K562 (cell line): ENCODE measurements around the gene ANO1. TPM values are rescaled to one million over a fixed set of nuclear protein-coding genes. Genes with fewer than 3 reads are reported as not detected.

Experiments
- ATAC-seq: fragments of 200-7000 bp; cut with Tn5 transposase; 3 replicates; pipeline ENCODE4 v1.9.1; 2020; ENCODE audit warnings: moderate library complexity
- BruUV-seq: library from RNA; stranded (reverse); fragments of 400-500 nt; replicated peaks from 2 replicates; lab custom pipeline; 2021; lab: Mats Ljungman, UMichigan
- CTCF ChIA-PET: fragments of 300-600 bp; formaldehyde crosslinking; extraction: SDS; loops from one replicate; lab custom pipeline; 2021; ENCODE audit warnings: low intra/inter-chr PET ratio; lab: Yijun Ruan, JAX
- POLR2A ChIA-PET: fragments of 300-600, 350-650 bp; sonication (Branson Sonifier 250); formaldehyde crosslinking; extraction: SDS; loops from one replicate; lab custom pipeline; 2021; ENCODE audit warnings: antibody characterized with exemption, inconsistent platforms; lab: Yijun Ruan, JAX
- DNase-seq, 4 experiments: peaks; one replicate each; pipeline versions ENCODE4 v3.0.0 to v3.0.0-alpha.2; 2011 to 2018; ENCODE audit warnings: low spot score in 3 of 4, mixed read lengths in 3 of 4; ENCODE audit errors: extremely low read depth in 1 of 4
- FAIRE-seq: peaks from 2 replicates; lab custom pipeline; 2011; peaks lifted over from hg19 to GRCh38; lab: Jason Lieb, UNC
- H2AFZ ChIP-seq: 2 replicates; pipeline ENCODE4 v1.6.0; 2011; ENCODE audit warnings: low read depth, low read length, control low read depth, inconsistent platforms
- H3K27ac ChIP-seq: fragments of 200-600 bp; 3 replicates; pipeline ENCODE4 v1.8.0; 2011; ENCODE audit warnings: low read depth, mild to moderate bottlenecking, control low read depth, inconsistent platforms, low read length, moderate library complexity, mixed read lengths; ENCODE audit errors: extremely low read depth
- H3K27me3 ChIP-seq, 2 experiments: fragments of 300-600 bp in 1 of 2; 2 replicates in 1 of 2; 3 replicates in 1 of 2; pipeline versions ENCODE4 v1.6.0 to v1.8.0; 2011; ENCODE audit warnings: inconsistent platforms in 2 of 2, low read length in 2 of 2, mild to moderate bottlenecking in 1 of 2, mixed read lengths in 1 of 2, moderate library complexity in 1 of 2; ENCODE audit not compliant: control insufficient read depth in 2 of 2, insufficient read depth in 2 of 2
- H3K36me3 ChIP-seq: fragments of 300-600 bp; 3 replicates; pipeline ENCODE4 v1.8.0; 2011; ENCODE audit warnings: mild to moderate bottlenecking, low read length, inconsistent platforms; ENCODE audit not compliant: control insufficient read depth, insufficient read depth
- H3K4me1 ChIP-seq, 2 experiments: fragments of 200-600 bp in 1 of 2; replicated peaks in 1 of 2; 2 replicates in 1 of 2; 3 replicates in 1 of 2; pipeline versions ENCODE4 v1.5.1 to v1.8.0; 2011; ENCODE audit warnings: inconsistent platforms in 2 of 2, low read length in 2 of 2, mild to moderate bottlenecking in 1 of 2, mixed read lengths in 1 of 2, moderate library complexity in 1 of 2; ENCODE audit not compliant: control insufficient read depth in 2 of 2, insufficient read depth in 2 of 2
- H3K4me2 ChIP-seq: 2 replicates; pipeline ENCODE4 v1.6.1; 2011; ENCODE audit warnings: low read length, control low read depth, inconsistent platforms, mixed read lengths; ENCODE audit not compliant: insufficient read depth
- H3K4me3 ChIP-seq: fragments of 200-600 bp; sonication (generic), shearing (Covaris generic); 2 replicates; pipeline ENCODE4 v1.5.1; 2016; ENCODE audit warnings: control low read depth, inconsistent platforms
- H3K79me2 ChIP-seq: fragments of 200-600 bp; 3 replicates; pipeline ENCODE4 v1.8.0; 2011; ENCODE audit warnings: low read length, inconsistent platforms; ENCODE audit not compliant: control insufficient read depth, insufficient read depth
- H3K9ac ChIP-seq, 2 experiments: 2 replicates each; pipeline versions ENCODE4 v1.6.0 to v1.6.1; 2011; ENCODE audit warnings: low read depth in 2 of 2, low read length in 2 of 2, control low read depth in 1 of 2, inconsistent platforms in 1 of 2, mild to moderate bottlenecking in 1 of 2, mixed read lengths in 1 of 2; ENCODE audit not compliant: insufficient read depth in 1 of 2
- H3K9me1 ChIP-seq: one replicate; pipeline ENCODE4 v1.6.0; 2011; ENCODE audit warnings: inconsistent platforms, mild to moderate bottlenecking, low read length, moderate library complexity; ENCODE audit not compliant: control insufficient read depth, insufficient read depth
- H3K9me3 ChIP-seq: replicated peaks from 2 replicates; pipeline ENCODE4 v1.5.1; 2011; ENCODE audit warnings: low read depth, low read length, inconsistent platforms; ENCODE audit not compliant: control insufficient read depth, insufficient read depth
- H4K20me1 ChIP-seq: replicated peaks from 2 replicates; pipeline ENCODE4 v1.6.1; 2011; ENCODE audit warnings: low read length, inconsistent platforms, mixed read lengths; ENCODE audit not compliant: control insufficient read depth, insufficient read depth
- AFF1 ChIP-seq, 2 experiments: fragments of 450-650 bp; IDR thresholded peaks; 2 replicates each; pipeline ENCODE4 v1.6.1; 2018; ENCODE audit warnings: mild to moderate bottlenecking in 2 of 2, low read depth in 1 of 2; ENCODE audit not compliant: partially characterized antibody in 2 of 2
- ARID3B ChIP-seq: fragments of 250-450 bp; sonication (Bioruptor Pico); IDR thresholded peaks from 2 replicates; pipeline ENCODE4 v1.4.0; 2020; ENCODE audit warnings: borderline replicate concordance
- CAMTA2 ChIP-seq: fragments of 250-450 bp; sonication (Bioruptor Pico); conservative IDR thresholded peaks from 2 replicates; pipeline ENCODE4 v1.5.1; 2022
- HDAC2 ChIP-seq: fragments of 450-650 bp; IDR thresholded peaks from 2 replicates; pipeline ENCODE4 v1.6.1; 2016; ENCODE audit warnings: mild to moderate bottlenecking
- MAZ ChIP-seq, 2 experiments: fragments of 450-650 bp in 1 of 2; sonication (generic) in 1 of 2; formaldehyde crosslinking; IDR thresholded peaks in 1 of 2; conservative IDR thresholded peaks in 1 of 2; 2 replicates each; pipeline versions ENCODE4 v1.4.0 to v1.5.0; 2020; ENCODE audit warnings: mild to moderate bottlenecking in 1 of 2, missing genetic modification reagents in 1 of 2
- MTA3 ChIP-seq: fragments of 450-650 bp; formaldehyde crosslinking; IDR thresholded peaks from 2 replicates; pipeline ENCODE4 v1.6.1; 2017; ENCODE audit warnings: mild to moderate bottlenecking, borderline replicate concordance
- MYNN ChIP-seq, 2 experiments: sonication (generic); formaldehyde crosslinking in 1 of 2; IDR thresholded peaks; 2 replicates each; pipeline versions ENCODE4 v1.5.0 to v1.6.1; 2016 to 2020; ENCODE audit warnings: antibody characterized with exemption in 1 of 2, missing genetic modification reagents in 1 of 2
- NFIC ChIP-seq: fragments of 450-650 bp; IDR thresholded peaks from 2 replicates; pipeline ENCODE4 v1.6.1; 2017; ENCODE audit warnings: mild to moderate bottlenecking, inconsistent platforms
- PRMT5 ChIP-seq: sonication (generic); formaldehyde crosslinking; IDR thresholded peaks from 2 replicates; pipeline ENCODE4 v1.5.0; 2020; ENCODE audit warnings: missing genetic modification reagents
- RHOXF2B ChIP-seq: fragments of 250-450 bp; sonication (Bioruptor Pico); conservative IDR thresholded peaks from 2 replicates; pipeline ENCODE4 v1.5.1; 2021
- SMARCC2 ChIP-seq: fragments of 450-650 bp; IDR thresholded peaks from 2 replicates; pipeline ENCODE4 v1.6.1; 2017; ENCODE audit warnings: antibody characterized with exemption, moderate library complexity, mild to moderate bottlenecking, low read depth
- SREBF2 ChIP-seq: sonication (generic); formaldehyde crosslinking; IDR thresholded peaks from 2 replicates; pipeline ENCODE4 v1.4.0; 2020; ENCODE audit warnings: mild to moderate bottlenecking, missing genetic modification reagents
- SUPT5H ChIP-seq: fragments of 450-650 bp; IDR thresholded peaks from 2 replicates; pipeline ENCODE4 v1.6.1; 2016
- ZBTB9 ChIP-seq: fragments of 450-650 bp; formaldehyde crosslinking; IDR thresholded peaks from 2 replicates; pipeline ENCODE4 v1.4.0; 2020; ENCODE audit warnings: mild to moderate bottlenecking, moderate library complexity
- ZNF444 ChIP-seq: fragments of 250-450 bp; sonication (Bioruptor Pico); IDR thresholded peaks from 2 replicates; pipeline ENCODE4 v1.4.0; 2020; ENCODE audit warnings: mild to moderate bottlenecking, moderate library complexity
- ZNF778 ChIP-seq: fragments of 450-650 bp; formaldehyde crosslinking; IDR thresholded peaks from 2 replicates; pipeline ENCODE4 v1.4.0; 2020; ENCODE audit warnings: mild to moderate bottlenecking, moderate library complexity
- ZNF780A ChIP-seq: fragments of 250-450 bp; sonication (Bioruptor Pico); IDR thresholded peaks from 2 replicates; pipeline ENCODE4 v1.5.0; 2021; ENCODE audit warnings: mild to moderate bottlenecking
- whole genome bisulfite sequencing: fragments of 100-300 bp; shearing (Covaris generic); methylation state at CpG from one replicate; pipeline ENCODE4 v1.1.6; 2016; ENCODE audit warnings: low coverage, mixed read lengths; ENCODE audit not compliant: insufficient coverage; ENCODE audit errors: missing lambda C conversion rate; 5-methylcytosine and 5-hydroxymethylcytosine counted together
- in situ Hi-C: fragments of 300-500 bp; cut with MboI; formaldehyde crosslinking; loops from 4 replicates; pipeline ENCODE4 v1.15.0; 2018; ENCODE audit warnings: inconsistent platforms, mixed read lengths
- intact Hi-C: fragments of 100-400 bp; cut with micrococcal nuclease; formaldehyde crosslinking; loops from 2 replicates; pipeline ENCODE4 v1.14.2; 2022
- polyA plus RNA-seq, 8 experiments: library from polyadenylated mRNA; depleted of rRNA in 4 of 8; stranded (reverse) in 5 of 8; unstranded in 3 of 8; fragments of >200 nt; fragmentation: Nextera tagmentation in 2 of 8; fragmentation: Illumina TruSeq in 1 of 8; extraction: Ambion mirVana in 2 of 8; extraction: Trizol in 1 of 8; gene quantifications; 2 replicates each; pipeline versions ENCODE4 v1.2.1 to v1.2.3, GENCODE V29; 2011 to 2014; ENCODE audit warnings: inconsistent platforms in 1 of 8, missing spikeins in 1 of 8
- total RNA-seq, 7 experiments: library from RNA; depleted of rRNA in 6 of 7; stranded (reverse); fragments of >200 nt in 6 of 7; fragmentation: Illumina TruSeq in 2 of 7; extraction: Trizol in 2 of 7; gene quantifications; 2 replicates each; pipeline versions ENCODE4 v1.2.1 to v1.2.3, GENCODE V29; 2011 to 2021; ENCODE audit warnings: low replicate concordance in 1 of 7

The ANO1 gene
- total and polyA plus RNA-seq, 9 of the 15 experiments (the other 6 are each of a cell fraction or from before 2014, with no cell fraction given) = not detected

- DNase-seq (no peak), ATAC-seq (no peak)
- H3K36me3 ChIP-seq = no peaks in the 10 kb centered on the region
- BruUV-seq = no TSS peak
- peaks cover under 1 to 3% of the 10 kb centered on the region in 2 experiments; a peak in 3 of 5 replicates for H3K4me1 ChIP-seq
- H3K79me2 ChIP-seq = no peaks in the 10 kb centered on the region
- ChIA-PET POLR2A (interaction anchor here (0.6 kb wide), 3 partner anchors 16 to 63 kb away, joined by 3 to 4 read pairs (median 3); no protein-coding TSS in a partner anchor), CTCF (no interaction called here)
- no peak overlapping the region for H3K9ac ChIP-seq
- TF ChIP-seq RHOXF2B (CRISPR knock-in tag) = no peak
- no peak for TF ChIP-seq ZBTB9 (CRISPR knock-in tag)
- TF ChIP-seq SMARCC2 = no peak
- TF ChIP-seq AFF1 (IDR thresholded peaks at IDR 0.05; ENCODE audit: low read depth in 1 of 2, partially characterized antibody in 2 of 2) = no peak
- no peak for TF ChIP-seq ZNF780A (CRISPR knock-in tag)
- TF ChIP-seq NFIC = no peak
- no peak for TF ChIP-seq MYNN (IDR thresholded peaks at IDR 0.05)
- no peak for TF ChIP-seq MYNN (CRISPR knock-in tag; IDR thresholded peaks at IDR 0.05)
- no peak for TF ChIP-seq MAZ (CRISPR knock-in tag; conservative IDR thresholded peaks at IDR 0.05 in 1 of 2, IDR thresholded peaks at IDR 0.05 in 1 of 2)
- TF ChIP-seq SUPT5H = no peak
- TF ChIP-seq MTA3 = no peak
- TF ChIP-seq ZNF444 (CRISPR knock-in tag) = no peak
- no peak for TF ChIP-seq SREBF2 (CRISPR knock-in tag)
- no peak for TF ChIP-seq PRMT5
- TF ChIP-seq CAMTA2 (CRISPR knock-in tag) = no peak
- TF ChIP-seq HDAC2 = no peak
- no peak for TF ChIP-seq ARID3B (CRISPR knock-in tag)
- TF ChIP-seq ZNF778 (CRISPR knock-in tag) = no peak
- TF ChIP-seq, all 486 proteins: peak for 0
- no peaks in the 10 kb centered on the region for H3K9me3 ChIP-seq
- in situ Hi-C loops (no loop called here), intact Hi-C loops (no loop called here)
- H4K20me1 ChIP-seq = peaks cover 21% of the 10 kb centered on the region
- H3K9me1 ChIP-seq = no peaks in the 10 kb centered on the region
- no peak for FAIRE-seq
- peaks cover 50 to 84% of the 10 kb centered on the region in 2 experiments for H3K27me3 ChIP-seq
- no peak overlapping the region for H3K4me2 ChIP-seq
- H3K27ac ChIP-seq = no peak overlapping the region
- whole genome bisulfite sequencing = 27% methylated on average over 12 of the region's 12 CpGs
- no peak overlapping the region for H2AFZ ChIP-seq
- no peak overlapping the region for H3K4me3 ChIP-seq
Observed at GRCh38 chr11:70105369-70105754, 27.2 kb downstream of the ANO1 start.
